HEK293 (cell line): ENCODE data around the gene CDC14B.
"Not testable (repeated sequence)": the region's sequence is repeated elsewhere in the genome, so short reads cannot be mapped to it uniquely, and the experiment has no call there.

Experiments used
- CTCF ChIA-PET: fragments of 350-600 bp; formaldehyde crosslinking; extraction: SDS; loops from one replicate; lab custom pipeline; 2021; ENCODE audit warnings: antibody characterized with exemption; lab: Yijun Ruan, JAX
- POLR2A ChIA-PET: fragments of 300-600 bp; formaldehyde crosslinking; extraction: SDS; loops from one replicate; lab custom pipeline; 2020; ENCODE audit warnings: antibody characterized with exemption, inconsistent platforms; lab: Yijun Ruan, JAX
- H3K27ac ChIP-seq: fragments of 200-500 bp; sonication (Bioruptor generic); 2 replicates; pipeline ENCODE4 v1.5.1; 2014; ENCODE audit warnings: low read depth, low read length, control low read depth, inconsistent platforms; ENCODE audit errors: extremely low read depth
- H3K36me3 ChIP-seq, 2 experiments: fragments of 200-500 bp in 1 of 2; sonication (Bioruptor generic) in 1 of 2; 1 replicate in 1 of 2; 2 replicates in 1 of 2; pipeline ENCODE4 v1.5.1; 2014 to 2017; ENCODE audit warnings: inconsistent platforms in 2 of 2, low read length in 2 of 2; ENCODE audit not compliant: control insufficient read depth in 2 of 2, insufficient read depth in 1 of 2
- H3K4me1 ChIP-seq: fragments of 200-500 bp; sonication (Bioruptor generic); 2 replicates; pipeline ENCODE4 v1.5.1; 2014; ENCODE audit warnings: mild to moderate bottlenecking, low read length, inconsistent platforms; ENCODE audit not compliant: control insufficient read depth, insufficient read depth
- H3K4me3 ChIP-seq: 2 replicates; pipeline ENCODE4 v1.5.1; 2011; ENCODE audit warnings: low read depth, mild to moderate bottlenecking, control low read depth, low read length, moderate library complexity
- H3K9me3 ChIP-seq: fragments of 200-500 bp; sonication (Bioruptor generic); 2 replicates; pipeline ENCODE4 v1.5.1; 2014; ENCODE audit warnings: low read depth, low read length, inconsistent platforms; ENCODE audit not compliant: control insufficient read depth, insufficient read depth
- BCL11A ChIP-seq: fragments of 450-650 bp; formaldehyde crosslinking; IDR thresholded peaks from 2 replicates; pipeline ENCODE4 v1.5.1; 2016; ENCODE audit warnings: low read depth, missing biosample characterization, missing genetic modification characterization
- MYNN ChIP-seq: fragments of 450-650 bp; formaldehyde crosslinking; IDR thresholded peaks from 2 replicates; pipeline ENCODE4 v1.5.1; 2016; ENCODE audit warnings: missing biosample characterization, missing genetic modification characterization, borderline replicate concordance
- MZF1 ChIP-seq: fragments of 450-650 bp; formaldehyde crosslinking; IDR thresholded peaks from 2 replicates; pipeline ENCODE4 v1.5.1; 2017; ENCODE audit warnings: missing biosample characterization, missing genetic modification characterization, borderline replicate concordance
- PRDM4 ChIP-seq: fragments of 450-650 bp; formaldehyde crosslinking; IDR thresholded peaks from 2 replicates; pipeline ENCODE4 v1.5.1; 2017; ENCODE audit warnings: missing biosample characterization, missing genetic modification characterization
- ZNF350 ChIP-seq: fragments of 450-650 bp; formaldehyde crosslinking; IDR thresholded peaks from 2 replicates; pipeline ENCODE4 v1.5.0; 2017; ENCODE audit warnings: missing biosample characterization, mild to moderate bottlenecking, missing genetic modification characterization
- ZNF394 ChIP-seq: fragments of 450-650 bp; formaldehyde crosslinking; IDR thresholded peaks from 2 replicates; pipeline ENCODE4 v1.5.1; 2016; ENCODE audit warnings: missing biosample characterization, missing genetic modification characterization, mild to moderate bottlenecking, moderate library complexity, borderline replicate concordance
- ZNF416 ChIP-seq: fragments of 450-650 bp; formaldehyde crosslinking; IDR thresholded peaks from 2 replicates; pipeline ENCODE4 v1.5.1; 2016; ENCODE audit warnings: missing biosample characterization, missing genetic modification characterization
- ZNF549 ChIP-seq: fragments of 450-650 bp; IDR thresholded peaks from 2 replicates; pipeline ENCODE4 v1.5.1; 2018; ENCODE audit warnings: missing biosample characterization, missing genetic modification characterization, mild to moderate bottlenecking, inconsistent platforms, moderate library complexity
- ZNF626 ChIP-seq: fragments of 450-650 bp; sonication (Bioruptor Pico); formaldehyde crosslinking; IDR thresholded peaks from 2 replicates; pipeline ENCODE4 v1.5.1; 2018; ENCODE audit warnings: missing biosample characterization, missing genetic modification characterization, inconsistent platforms
- ZNF654 ChIP-seq: fragments of 450-650 bp; formaldehyde crosslinking; IDR thresholded peaks from 2 replicates; pipeline ENCODE4 v1.5.1; 2016; ENCODE audit warnings: low read depth, missing biosample characterization, missing genetic modification characterization
- ZNF660 ChIP-seq: fragments of 450-650 bp; IDR thresholded peaks from 2 replicates; pipeline ENCODE4 v1.5.1; 2018; ENCODE audit warnings: missing biosample characterization, mild to moderate bottlenecking, missing genetic modification characterization
- ZNF768 ChIP-seq: fragments of 450-650 bp; formaldehyde crosslinking; IDR thresholded peaks from 2 replicates; pipeline ENCODE4 v1.5.1; 2018; ENCODE audit warnings: missing biosample characterization, mild to moderate bottlenecking, missing genetic modification characterization
- ZNF776 ChIP-seq: fragments of 450-650 bp; formaldehyde crosslinking; IDR thresholded peaks from 2 replicates; pipeline ENCODE4 v1.5.0; 2017; ENCODE audit warnings: missing biosample characterization, missing genetic modification characterization, borderline replicate concordance
- TF ChIP-seq, protein P1 (sequence below): fragments of 450-650 bp; formaldehyde crosslinking; IDR thresholded peaks from 2 replicates; pipeline ENCODE4 v1.5.1; 2017; ENCODE audit warnings: missing biosample characterization, missing genetic modification characterization
- TF ChIP-seq, protein P2 (sequence below): fragments of 450-650 bp; formaldehyde crosslinking; IDR thresholded peaks from 2 replicates; pipeline ENCODE4 v1.5.1; 2017; ENCODE audit warnings: missing biosample characterization, mild to moderate bottlenecking, missing genetic modification characterization, moderate library complexity
- TF ChIP-seq, protein P3 (sequence below): fragments of 450-650 bp; IDR thresholded peaks from 2 replicates; pipeline ENCODE4 v1.5.1; 2018; ENCODE audit warnings: missing biosample characterization, missing genetic modification characterization

Gene CDC14B

DNA sequence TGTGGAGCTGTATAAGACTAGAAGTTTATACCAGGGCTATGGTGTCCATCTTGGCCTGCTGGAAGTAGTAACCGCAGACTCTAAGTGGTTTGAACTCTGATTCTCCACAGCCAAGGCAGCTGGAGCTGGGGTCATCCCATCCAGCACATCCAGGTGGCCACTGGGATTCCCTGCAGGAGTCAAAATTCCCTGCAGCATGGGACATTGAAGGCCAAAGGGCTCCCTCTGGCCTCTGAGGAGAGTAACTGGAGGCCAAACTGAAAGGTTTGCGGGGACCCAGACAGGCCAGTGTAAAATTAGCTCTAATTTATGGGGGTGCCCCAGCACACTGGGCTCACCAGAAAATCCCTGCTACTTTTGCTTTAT lies 47.7 kb upstream of the CDC14B start (continued):
- TF ChIP-seq PRDM4 (tag by site-specific recombination) (no peak), ZNF626 (tag by site-specific recombination) (no peak), ZNF549 (tag by site-specific recombination) (no peak), ZNF394 (tag by site-specific recombination) (no peak)
- TF ChIP-seq, protein P1, sequence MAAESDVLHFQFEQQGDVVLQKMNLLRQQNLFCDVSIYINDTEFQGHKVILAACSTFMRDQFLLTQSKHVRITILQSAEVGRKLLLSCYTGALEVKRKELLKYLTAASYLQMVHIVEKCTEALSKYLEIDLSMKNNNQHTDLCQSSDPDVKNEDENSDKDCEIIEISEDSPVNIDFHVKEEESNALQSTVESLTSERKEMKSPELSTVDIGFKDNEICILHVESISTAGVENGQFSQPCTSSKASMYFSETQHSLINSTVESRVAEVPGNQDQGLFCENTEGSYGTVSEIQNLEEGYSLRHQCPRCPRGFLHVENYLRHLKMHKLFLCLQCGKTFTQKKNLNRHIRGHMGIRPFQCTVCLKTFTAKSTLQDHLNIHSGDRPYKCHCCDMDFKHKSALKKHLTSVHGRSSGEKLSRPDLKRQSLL (tag by site-specific recombination) = no peak

GRCh38 chr9:96666653-96667362 lies 47.2 kb upstream of the CDC14B start:
- H3K9me3 ChIP-seq, H3K4me1 ChIP-seq, H3K36me3 ChIP-seq, POLR2A ChIA-PET, H3K4me3 ChIP-seq, H3K27ac ChIP-seq: not testable (repeated sequence)
- CTCF ChIA-PET = interaction anchor here (0.6 to 4.6 kb wide), 34 partner anchors 8 to 1524 kb away, joined by 3 to 34 read pairs (median 4); no protein-coding TSS in a partner anchor
- TF ChIP-seq MZF1 (tag by site-specific recombination) (peak; percentile 91; the same call in 1 of the 2 replicates), ZNF768 (tag by site-specific recombination) (0 out of 2 replicates have a peak, but pooled peaks have one; percentile 25), ZNF654 (peak; percentile 75), ZNF660 (0 out of 2 replicates have a peak, but pooled peaks have one; percentile 18)

- TF ChIP-seq MYNN (tag by site-specific recombination) (no peak), ZNF776 (tag by site-specific recombination) (no peak), ZNF350 (no peak), ZNF416 (no peak), BCL11A (tag by site-specific recombination) (no peak)
- TF ChIP-seq, protein P2, sequence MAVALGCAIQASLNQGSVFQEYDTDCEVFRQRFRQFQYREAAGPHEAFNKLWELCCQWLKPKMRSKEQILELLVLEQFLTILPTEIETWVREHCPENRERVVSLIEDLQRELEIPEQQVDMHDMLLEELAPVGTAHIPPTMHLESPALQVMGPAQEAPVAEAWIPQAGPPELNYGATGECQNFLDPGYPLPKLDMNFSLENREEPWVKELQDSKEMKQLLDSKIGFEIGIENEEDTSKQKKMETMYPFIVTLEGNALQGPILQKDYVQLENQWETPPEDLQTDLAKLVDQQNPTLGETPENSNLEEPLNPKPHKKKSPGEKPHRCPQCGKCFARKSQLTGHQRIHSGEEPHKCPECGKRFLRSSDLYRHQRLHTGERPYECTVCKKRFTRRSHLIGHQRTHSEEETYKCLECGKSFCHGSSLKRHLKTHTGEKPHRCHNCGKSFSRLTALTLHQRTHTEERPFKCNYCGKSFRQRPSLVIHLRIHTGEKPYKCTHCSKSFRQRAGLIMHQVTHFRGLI (tag by site-specific recombination) = peak; percentile 94
- TF ChIP-seq, protein P3, sequence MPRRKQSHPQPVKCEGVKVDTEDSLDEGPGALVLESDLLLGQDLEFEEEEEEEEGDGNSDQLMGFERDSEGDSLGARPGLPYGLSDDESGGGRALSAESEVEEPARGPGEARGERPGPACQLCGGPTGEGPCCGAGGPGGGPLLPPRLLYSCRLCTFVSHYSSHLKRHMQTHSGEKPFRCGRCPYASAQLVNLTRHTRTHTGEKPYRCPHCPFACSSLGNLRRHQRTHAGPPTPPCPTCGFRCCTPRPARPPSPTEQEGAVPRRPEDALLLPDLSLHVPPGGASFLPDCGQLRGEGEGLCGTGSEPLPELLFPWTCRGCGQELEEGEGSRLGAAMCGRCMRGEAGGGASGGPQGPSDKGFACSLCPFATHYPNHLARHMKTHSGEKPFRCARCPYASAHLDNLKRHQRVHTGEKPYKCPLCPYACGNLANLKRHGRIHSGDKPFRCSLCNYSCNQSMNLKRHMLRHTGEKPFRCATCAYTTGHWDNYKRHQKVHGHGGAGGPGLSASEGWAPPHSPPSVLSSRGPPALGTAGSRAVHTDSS (tag by site-specific recombination) = no peak
- Histone ChIP-seq H3K27ac (no peak overlapping the region), H3K9me3 (no peaks in the 10 kb centered on the region), H3K4me1 (no peaks in the 10 kb centered on the region), H3K4me3 (no peak overlapping the region), H3K36me3 (no peaks in the 10 kb centered on the region)
- POLR2A ChIA-PET = no interaction called here
- CTCF ChIA-PET = interaction anchor here (0.7 to 4.6 kb wide), 4 partner anchors 9 to 298 kb away, joined by 3 to 34 read pairs (median 12); no protein-coding TSS in a partner anchor
Observed at GRCh38 chr9:96665789-96666188, 46.1 kb upstream of the CDC14B start.
